ENCODE measurements around the gene FCHSD2. TPM values are rescaled to one million over a fixed set of nuclear protein-coding genes. Genes with fewer than 3 reads are reported as not detected.

The FCHSD2 gene
- total and polyA plus RNA-seq, 8 donors: 5.5 to 22.5 (median 10.4) TPM

DNA sequence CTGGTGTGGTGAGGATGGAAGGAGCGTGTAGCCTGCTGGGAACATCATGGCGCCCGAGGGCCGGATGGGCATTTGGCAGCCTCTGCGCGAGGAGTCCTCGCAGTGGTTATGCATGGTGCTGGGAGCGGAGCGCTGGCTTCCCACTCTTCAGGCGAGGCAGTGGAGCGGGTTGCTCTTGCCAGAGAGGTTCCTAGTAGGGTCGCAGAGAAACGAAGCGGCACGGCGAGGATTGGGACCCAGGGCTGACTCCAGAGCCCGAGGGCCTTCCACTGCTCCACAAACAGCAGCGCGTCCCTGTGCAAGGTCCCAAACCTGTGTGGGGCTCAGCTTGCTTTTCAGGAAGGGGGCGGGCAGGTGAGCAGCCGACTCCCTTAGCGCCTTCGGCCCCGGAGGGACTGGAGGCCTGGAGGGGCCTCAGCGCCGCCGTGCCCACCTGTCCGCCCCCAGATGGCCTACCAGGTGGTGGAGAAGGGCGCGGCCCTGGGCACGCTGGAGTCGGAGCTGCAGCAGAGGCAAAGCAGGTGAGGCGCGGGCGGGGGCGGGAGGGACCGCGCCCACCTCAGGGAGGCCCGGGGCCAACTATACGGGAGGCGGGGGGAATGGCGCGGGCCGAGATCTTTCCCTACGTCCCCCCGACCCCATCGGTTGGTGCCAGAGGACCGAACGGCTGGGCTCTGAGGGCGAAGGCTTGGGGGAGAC lies 320.7 kb downstream of the FCHSD2 start:
- DNase-seq (peak in 3 of 6 donors; percentile 44 to 76 (median 66)), FAIRE-seq (no peak), ATAC-seq (peak; percentile 29 to 46 (median 38))
- TF ChIP-seq, protein P1, sequence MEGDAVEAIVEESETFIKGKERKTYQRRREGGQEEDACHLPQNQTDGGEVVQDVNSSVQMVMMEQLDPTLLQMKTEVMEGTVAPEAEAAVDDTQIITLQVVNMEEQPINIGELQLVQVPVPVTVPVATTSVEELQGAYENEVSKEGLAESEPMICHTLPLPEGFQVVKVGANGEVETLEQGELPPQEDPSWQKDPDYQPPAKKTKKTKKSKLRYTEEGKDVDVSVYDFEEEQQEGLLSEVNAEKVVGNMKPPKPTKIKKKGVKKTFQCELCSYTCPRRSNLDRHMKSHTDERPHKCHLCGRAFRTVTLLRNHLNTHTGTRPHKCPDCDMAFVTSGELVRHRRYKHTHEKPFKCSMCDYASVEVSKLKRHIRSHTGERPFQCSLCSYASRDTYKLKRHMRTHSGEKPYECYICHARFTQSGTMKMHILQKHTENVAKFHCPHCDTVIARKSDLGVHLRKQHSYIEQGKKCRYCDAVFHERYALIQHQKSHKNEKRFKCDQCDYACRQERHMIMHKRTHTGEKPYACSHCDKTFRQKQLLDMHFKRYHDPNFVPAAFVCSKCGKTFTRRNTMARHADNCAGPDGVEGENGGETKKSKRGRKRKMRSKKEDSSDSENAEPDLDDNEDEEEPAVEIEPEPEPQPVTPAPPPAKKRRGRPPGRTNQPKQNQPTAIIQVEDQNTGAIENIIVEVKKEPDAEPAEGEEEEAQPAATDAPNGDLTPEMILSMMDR (IDR thresholded peaks at IDR 0.05): no peak
- WGBS, 2 donors: 40 to 51% methylated on average over 37 to 50 of the region's 50 CpGs
- H3K9me3 ChIP-seq: no peaks in the 10 kb centered on the region
- intact Hi-C loops (cut with DNase I): loop anchor here in 2 of 3 donors (10.0 kb wide), 2 partner anchors 353 to 423 kb away; no protein-coding TSS in a partner anchor
- H3K4me3 ChIP-seq: peak overlapping the region; percentile 26 to 64 (median 47)
- H3K27me3 ChIP-seq: no peaks in the 10 kb centered on the region
- H3K36me3 ChIP-seq: no peaks in the 10 kb centered on the region
- H3K27ac ChIP-seq: peak overlapping the region in 3 of 4 donors; percentile 39 to 58 (median 55)
- peaks cover 0 to 6% (median 6%) of the 10 kb centered on the region in 3 donors for H3K4me1 ChIP-seq

DNA sequence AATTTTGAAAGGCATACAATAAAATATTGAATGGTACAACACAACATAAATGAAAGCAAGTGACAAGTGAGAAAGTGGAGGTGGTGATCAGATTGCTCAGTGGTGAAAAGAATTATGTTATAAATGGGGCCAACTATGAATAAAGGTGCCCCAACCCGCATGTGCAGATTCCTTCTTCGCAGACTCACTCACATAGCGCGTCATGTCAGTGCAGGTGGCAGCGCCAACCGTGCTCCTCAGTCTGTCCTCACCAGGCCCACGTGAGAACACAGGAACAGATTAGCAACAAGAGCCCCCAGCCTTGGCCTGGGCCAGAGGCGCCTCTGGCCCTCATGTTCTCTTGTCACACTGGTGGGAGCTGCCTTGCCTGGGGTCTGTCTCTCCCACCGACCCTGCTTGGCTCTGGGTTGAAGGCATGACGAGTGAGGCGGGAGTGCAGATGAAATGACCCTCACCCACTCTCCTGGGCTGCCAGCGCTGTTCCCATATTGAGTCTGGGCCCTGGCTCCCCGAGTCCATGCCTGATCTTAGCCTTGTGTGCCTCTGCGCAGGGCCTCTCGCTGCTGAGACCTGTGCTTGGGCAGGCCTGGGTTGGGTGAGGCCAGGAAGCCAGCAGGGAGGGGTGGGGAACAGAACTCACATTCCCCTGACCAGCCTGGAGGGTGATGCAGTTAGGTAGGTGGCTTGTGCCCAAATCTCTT lies 321.5 kb downstream of the FCHSD2 start:
- Histone ChIP-seq H3K4me3 (no peak overlapping the region), H3K27ac (no peak overlapping the region), H3K4me1 (peaks cover 0 to 8% (median 6%) of the 10 kb centered on the region in 3 donors), H3K9me3 (no peaks in the 10 kb centered on the region), H3K36me3 (no peaks in the 10 kb centered on the region), H3K27me3 (no peaks in the 10 kb centered on the region)
- DNase-seq: peak in 2 of 6 donors; percentile 32 to 72
- TF ChIP-seq, protein P1 (IDR thresholded peaks at IDR 0.05): no peak
- WGBS, 2 donors: 94 to 95% methylated on average over 15 of the region's 15 CpGs
- no peak for FAIRE-seq
- no peak for ATAC-seq
- intact Hi-C loops (cut with DNase I): loop anchor here in 2 of 3 donors (10.0 kb wide), 2 partner anchors 354 to 424 kb away; no protein-coding TSS in a partner anchor

DNA sequence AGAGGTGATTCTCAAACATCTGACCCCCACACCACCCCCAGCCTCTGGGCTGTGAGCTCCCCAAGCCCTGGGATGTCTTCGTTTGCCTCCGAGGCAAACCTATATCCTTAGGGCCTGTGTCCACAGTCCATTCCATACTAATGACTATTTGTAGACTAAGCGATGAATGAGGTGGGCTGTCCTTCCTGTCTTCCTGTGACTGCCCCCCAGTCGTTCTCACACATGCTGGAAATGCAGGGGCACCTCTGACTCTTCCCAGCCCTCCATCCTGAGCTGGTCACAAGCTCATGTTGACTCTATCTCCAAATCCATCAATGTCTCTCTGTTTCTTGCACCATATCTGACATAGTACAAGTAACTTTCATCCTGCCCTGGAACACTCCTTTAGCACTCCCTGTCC lies 323.1 kb downstream of the FCHSD2 start:
- Histone ChIP-seq H3K27ac (no peak overlapping the region), H3K4me1 (peaks cover 0 to 15% (median 6%) of the 10 kb centered on the region in 3 donors), H3K27me3 (no peaks in the 10 kb centered on the region), H3K4me3 (no peak overlapping the region), H3K9me3 (no peaks in the 10 kb centered on the region), H3K36me3 (no peaks in the 10 kb centered on the region)
- TF ChIP-seq, protein P1 (IDR thresholded peaks at IDR 0.05): no peak
- no peak for FAIRE-seq
- intact Hi-C loops (cut with DNase I): no loop called here
- DNase-seq: no peak
- WGBS, 2 donors: 79 to 83% methylated on average over 4 of the region's 4 CpGs
- ATAC-seq: no peak

DNA sequence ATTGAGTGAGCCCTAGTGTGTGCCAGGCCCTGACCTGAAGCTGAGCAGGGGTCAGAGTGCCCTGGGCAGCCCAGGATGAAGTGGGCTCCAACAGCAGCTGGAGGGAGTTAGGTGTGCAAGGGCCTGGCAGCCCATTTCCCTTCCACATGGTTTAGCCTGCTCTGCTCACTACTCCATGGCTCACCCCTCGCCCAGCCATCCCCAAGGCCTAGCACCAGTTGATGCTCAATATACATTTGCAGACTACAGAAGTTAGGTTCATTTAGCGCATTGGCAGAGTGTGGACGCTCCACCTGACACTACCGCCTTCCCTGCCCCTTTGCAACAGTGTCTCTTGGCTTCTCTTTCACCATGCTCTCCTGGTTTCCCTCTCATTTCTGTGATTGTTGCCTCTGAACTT lies 324.2 kb downstream of the FCHSD2 start:
- Histone ChIP-seq H3K27me3 (no peaks in the 10 kb centered on the region), H3K36me3 (no peaks in the 10 kb centered on the region), H3K9me3 (no peaks in the 10 kb centered on the region), H3K4me1 (peaks cover 0 to 15% (median 6%) of the 10 kb centered on the region in 3 donors), H3K4me3 (no peak overlapping the region), H3K27ac (no peak overlapping the region)
- DNase-seq (no peak), FAIRE-seq (no peak), ATAC-seq (no peak)
- intact Hi-C loops (cut with DNase I): no loop called here
- TF ChIP-seq, protein P1 (IDR thresholded peaks at IDR 0.05): no peak
- 97 to 100% methylated on average over 4 of the region's 4 CpGs for WGBS, 2 donors
